Measurements from ENCODE around the gene TMEM233. TPM values are rescaled to one million over a fixed set of nuclear protein-coding genes. Genes with fewer than 3 reads are reported as not detected.

The TMEM233 gene
- polyA plus RNA-seq, 3 donors: not detected

- H3K9me3 Mint-ChIP-seq: peaks cover 0 to 3% (median 2%) of the 10 kb centered on the region in 7 donors
- Histone ChIP-seq H3K79me2 (ENCODE audit: insufficient read depth, low read length) (no peaks in the 10 kb centered on the region), H3K27me3 (ENCODE audit: control insufficient read depth in 2 of 2, insufficient read depth in 2 of 2, low read length in 2 of 2) (no peaks in the 10 kb centered on the region), H3K36me3 (replicated peaks in 1 of 2; ENCODE audit: control insufficient read depth in 1 of 2, insufficient read depth in 2 of 2, low read length in 2 of 2) (no peaks in the 10 kb centered on the region), H3K9me3 (replicated peaks in 1 of 2; ENCODE audit: control insufficient read depth in 1 of 2, insufficient read depth in 1 of 2, low read length in 2 of 2) (no peaks in the 10 kb centered on the region), H2AFZ (ENCODE audit: insufficient read depth, low read depth, low read length, poor library complexity, severe bottlenecking) (no peak overlapping the region), H3K4me2 (replicated peaks; ENCODE audit: extremely low read depth, low read length, poor library complexity, severe bottlenecking) (no peak overlapping the region), H3K4me1 (ENCODE audit: control insufficient read depth in 1 of 2, insufficient read depth in 2 of 2, low read length in 2 of 2) (no peaks in the 10 kb centered on the region), H3K4me3 (replicated peaks in 1 of 3; ENCODE audit: low read depth in 2 of 3, low read length in 3 of 3) (no peak overlapping the region), H4K20me1 (ENCODE audit: insufficient read depth, low read length) (no peaks in the 10 kb centered on the region), H3K27ac (ENCODE audit: low read depth in 1 of 2, low read length in 2 of 2) (no peak overlapping the region), H3K9ac (ENCODE audit: insufficient read depth, low read length, poor library complexity, severe bottlenecking) (no peak overlapping the region)
- H3K4me1 Mint-ChIP-seq: no peaks in the 10 kb centered on the region
- no CpG with 5 or more reads among the region's 1 CpG for WGBS (ENCODE audit: insufficient coverage)
- TF ChIP-seq CTCF (IDR thresholded peaks at IDR 0.05): no peak
- intact Hi-C loops (cut with micrococcal nuclease): no loop called here
- H3K4me3 Mint-ChIP-seq: no peak overlapping the region
- H3K36me3 Mint-ChIP-seq: no peaks in the 10 kb centered on the region
- no peak overlapping the region for H3K27ac Mint-ChIP-seq
- no peak for DNase-seq
- H3K27me3 Mint-ChIP-seq (ENCODE audit: low read depth in 3 of 3): peaks cover 0 to 5% (median 4%) of the 10 kb centered on the region in 3 donors
These were observed 36.7 kb upstream of the TMEM233 start for GRCh38 chr12:119556854-119557253.

GRCh38 chr12:119565404-119565803, 28.2 kb upstream of the TMEM233 start:
- Mint-ChIP-seq H3K27ac (no peak overlapping the region), H3K9me3 (no peaks in the 10 kb centered on the region), H3K36me3 (no peaks in the 10 kb centered on the region), H3K4me1 (no peaks in the 10 kb centered on the region), H3K4me3 (no peak overlapping the region), H3K27me3 (ENCODE audit: low read depth in 3 of 3) (peaks cover 0 to 7% (median 2%) of the 10 kb centered on the region in 3 donors)
- H3K27me3 ChIP-seq (ENCODE audit: control insufficient read depth in 2 of 2, insufficient read depth in 2 of 2, low read length in 2 of 2): no peaks in the 10 kb centered on the region
- DNase-seq: no peak
- H3K9ac ChIP-seq (ENCODE audit: insufficient read depth, low read length, poor library complexity, severe bottlenecking): no peak overlapping the region
- H3K9me3 ChIP-seq (replicated peaks in 1 of 2; ENCODE audit: control insufficient read depth in 1 of 2, insufficient read depth in 1 of 2, low read length in 2 of 2): no peaks in the 10 kb centered on the region
- H3K4me1 ChIP-seq (ENCODE audit: control insufficient read depth in 1 of 2, insufficient read depth in 2 of 2, low read length in 2 of 2): no peaks in the 10 kb centered on the region
- 100% methylated on average over 2 of the region's 3 CpGs for WGBS (ENCODE audit: insufficient coverage)
- H3K4me3 ChIP-seq (replicated peaks in 1 of 3; ENCODE audit: low read depth in 2 of 3, low read length in 3 of 3): no peak overlapping the region
- H4K20me1 ChIP-seq (ENCODE audit: insufficient read depth, low read length): no peaks in the 10 kb centered on the region
- H3K36me3 ChIP-seq (replicated peaks in 1 of 2; ENCODE audit: control insufficient read depth in 1 of 2, insufficient read depth in 2 of 2, low read length in 2 of 2): no peaks in the 10 kb centered on the region
- H2AFZ ChIP-seq (ENCODE audit: insufficient read depth, low read depth, low read length, poor library complexity, severe bottlenecking): no peak overlapping the region
- H3K4me2 ChIP-seq (replicated peaks; ENCODE audit: extremely low read depth, low read length, poor library complexity, severe bottlenecking): no peak overlapping the region
- TF ChIP-seq CTCF (IDR thresholded peaks at IDR 0.05): no peak
- H3K27ac ChIP-seq (ENCODE audit: low read depth in 1 of 2, low read length in 2 of 2): no peak overlapping the region
- intact Hi-C loops (cut with micrococcal nuclease): no loop called here
- no peaks in the 10 kb centered on the region for H3K79me2 ChIP-seq (ENCODE audit: insufficient read depth, low read length)
